Measurements from ENCODE around the gene DNAAF3.
A peak's percentile ranks its signal among the peaks of the same experiment; 100 is the strongest.

DNAAF3 gene

GRCh38 chr19:55116232-55116858 lies 50.1 kb downstream of the DNAAF3 start:
- no peak for DNase-seq (ENCODE audit: low read depth in 2 of 2)

GRCh38 chr19:55115446-55116065 lies 50.9 kb downstream of the DNAAF3 start:
- DNase-seq (ENCODE audit: low read depth in 2 of 2) = no peak

GRCh38 chr19:55114566-55115145 lies 51.8 kb downstream of the DNAAF3 start:
- no peak for DNase-seq (ENCODE audit: low read depth in 2 of 2)

GRCh38 chr19:55113570-55114039 lies 52.8 kb downstream of the DNAAF3 start:
- peak in 1 of 2 experiments; percentile 46 for DNase-seq (ENCODE audit: low read depth in 2 of 2)

- no peak for DNase-seq (ENCODE audit: low read depth in 2 of 2)
Observed at GRCh38 chr19:55112777-55113569, 53.4 kb downstream of the DNAAF3 start.

- DNase-seq (ENCODE audit: low read depth in 2 of 2) = no peak
Observed at GRCh38 chr19:55112246-55112776, 54.1 kb downstream of the DNAAF3 start.

GRCh38 chr19:55111238-55111831 lies 55.1 kb downstream of the DNAAF3 start:
- no peak for DNase-seq (ENCODE audit: low read depth in 2 of 2)

GRCh38 chr19:55109527-55110291 lies 56.7 kb downstream of the DNAAF3 start:
- no peak for DNase-seq (ENCODE audit: low read depth in 2 of 2)

Measured in fibroblast of skin of left quadriceps (primary cell).